HG03135 (cell line): ENCODE results near the gene CHST2.
A peak's percentile ranks its signal among the peaks of the same experiment; 100 is the strongest.

Source experiments
- ATAC-seq: cut with Tn5 transposase; IDR thresholded peaks from one replicate; pipeline ENCODE4 v1.9.1; 2021; ENCODE audit warnings: mild to moderate bottlenecking, moderate library complexity; ENCODE audit not compliant: unreplicated experiment

CHST2 gene

GRCh38 chr3:143165211-143165610, 45.6 kb downstream of the CHST2 start:
- no peak for ATAC-seq

- peak; percentile 59 for ATAC-seq
Observed at GRCh38 chr3:143165612-143166285, 46.2 kb downstream of the CHST2 start.

DNA sequence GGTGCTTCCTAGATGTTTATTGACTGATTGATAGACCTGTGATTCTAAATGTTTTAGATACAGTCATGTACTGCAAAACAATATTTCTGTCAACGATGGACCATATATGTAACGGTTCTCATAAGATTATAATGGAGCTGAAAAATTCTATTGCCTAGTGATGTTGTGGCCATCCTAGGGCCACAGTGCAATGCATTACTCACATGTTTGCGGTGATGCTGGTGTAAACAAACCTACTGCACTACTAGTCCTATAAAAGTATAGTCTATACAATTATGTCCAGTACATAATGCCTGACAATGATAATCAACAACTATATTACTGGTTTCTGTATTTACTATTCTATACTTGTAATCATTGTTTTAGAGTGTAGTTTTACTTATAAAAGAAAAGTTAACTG, 46.8 kb downstream of the CHST2 start:
- ATAC-seq, result no peak

GRCh38 chr3:143167969-143168854, 48.6 kb downstream of the CHST2 start:
- no peak for ATAC-seq

- ATAC-seq, result no peak
Observed at GRCh38 chr3:143168855-143169192, 49.3 kb downstream of the CHST2 start.

DNA sequence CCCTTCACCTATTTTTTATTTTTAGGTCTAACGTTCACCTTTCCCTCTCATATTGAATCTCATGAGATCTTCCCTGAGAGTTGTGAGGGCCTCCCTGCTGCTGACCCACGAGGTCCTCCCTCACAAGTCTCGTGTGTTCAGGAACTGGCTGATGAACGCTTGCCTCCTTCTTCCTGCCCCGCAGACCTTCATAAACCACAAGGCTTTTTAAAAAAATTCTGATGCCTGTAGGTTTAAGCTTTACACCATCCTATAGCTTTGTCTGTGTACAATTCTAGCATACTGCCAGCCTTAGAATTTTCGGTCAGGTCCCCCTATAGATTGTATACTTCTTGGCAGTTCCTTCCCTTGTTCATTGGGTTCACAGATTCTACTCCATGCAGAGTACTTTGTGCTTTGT, 50.5 kb downstream of the CHST2 start:
- ATAC-seq, result no peak

GRCh38 chr3:143170676-143171075, 51.1 kb downstream of the CHST2 start:
- ATAC-seq, result no peak

- peak; percentile 68 for ATAC-seq
Observed at GRCh38 chr3:143171141-143171980, 51.8 kb downstream of the CHST2 start.

DNA sequence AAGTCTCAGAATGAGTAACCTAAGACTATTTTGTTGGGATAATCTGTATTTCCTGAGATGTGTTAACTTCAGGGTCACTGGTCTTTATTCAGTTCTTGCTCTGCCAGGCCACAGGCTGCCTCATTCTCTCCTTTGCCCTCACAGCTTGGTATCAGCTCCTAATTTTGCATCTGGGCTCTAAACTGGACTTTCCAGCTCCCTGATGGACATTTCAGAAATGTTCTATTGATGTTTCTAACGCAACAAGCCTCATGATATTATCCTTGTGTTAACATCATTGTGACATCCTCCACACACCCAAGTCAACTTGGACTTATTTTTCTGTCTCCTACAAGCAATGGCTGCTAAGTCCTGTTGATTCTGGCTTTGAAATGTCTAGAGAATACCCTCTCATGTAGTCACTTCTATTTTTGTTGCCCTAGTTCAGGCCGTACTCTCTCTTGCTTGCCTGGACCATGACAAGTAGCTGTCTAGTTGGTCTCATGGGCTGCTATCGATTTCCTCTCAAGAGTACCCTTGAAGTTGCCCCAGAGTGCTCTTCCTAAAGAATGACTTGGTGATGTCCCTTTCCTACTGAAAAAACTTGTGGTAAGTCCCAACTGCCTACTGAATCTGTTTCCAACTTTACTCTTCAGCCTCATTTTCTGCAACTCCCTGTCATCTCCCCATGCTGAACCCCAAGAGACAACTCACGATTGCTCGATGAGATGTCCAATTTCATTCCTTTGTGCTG, 52.7 kb downstream of the CHST2 start:
- ATAC-seq, result no peak

DNA sequence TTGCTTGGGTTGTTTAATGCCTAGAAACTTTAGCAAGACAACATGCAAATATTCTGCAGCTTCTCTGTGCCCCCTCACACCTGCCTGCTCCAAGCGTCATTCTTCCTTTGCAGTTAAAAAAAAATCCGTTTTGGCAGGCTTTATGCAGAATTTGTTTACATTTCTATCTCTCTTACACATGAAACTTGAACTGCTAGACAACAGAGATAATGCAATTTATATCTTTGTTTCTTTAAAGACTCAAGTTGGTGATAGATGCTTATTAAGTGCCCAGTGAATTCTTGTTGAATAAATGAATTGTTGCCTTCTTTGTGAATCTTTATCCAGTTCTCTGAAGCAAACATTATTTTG, 53.2 kb downstream of the CHST2 start:
- ATAC-seq, result no peak

- ATAC-seq, result no peak
Observed at GRCh38 chr3:143173242-143173641, 53.7 kb downstream of the CHST2 start.
